HG03196 (cell line): ENCODE results near the gene ODAM.
A peak's percentile ranks its signal among the peaks of the same experiment; 100 is the strongest.
"Not testable (repeated sequence)": the region's sequence is repeated elsewhere in the genome, so short reads cannot be mapped to it uniquely, and the experiment has no call there.

Source experiments
- ATAC-seq: cut with Tn5 transposase; IDR thresholded peaks from one replicate; pipeline ENCODE4 v1.9.1; 2021; ENCODE audit not compliant: unreplicated experiment

ODAM gene

GRCh38 chr4:70195425-70195824 is at the start of gene ODAM:
TSS of gene ODAM (plus strand) at chr4:70195725. CDS start at chr4:70196544, 819 bp downstream.
- no peak for ATAC-seq

DNA sequence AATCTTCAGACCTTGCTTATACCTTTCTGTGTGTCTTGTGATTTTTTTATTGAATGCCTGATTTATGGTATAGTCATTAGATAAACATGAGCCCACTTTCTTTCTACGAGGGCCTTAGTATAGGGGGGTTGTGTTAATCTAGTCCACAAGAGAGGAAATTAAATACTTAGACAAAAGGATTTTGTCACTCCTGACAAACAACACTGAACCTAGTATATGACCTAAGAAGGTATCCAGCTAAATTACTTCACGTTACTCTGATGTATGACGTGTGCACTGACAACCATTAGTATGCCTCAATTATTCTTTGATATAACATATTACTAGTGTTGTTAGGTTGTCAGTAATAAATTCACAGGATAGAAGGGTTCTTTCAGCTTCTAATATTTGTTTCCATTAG is 44.3 kb upstream of the ODAM start:
- no peak for ATAC-seq

DNA sequence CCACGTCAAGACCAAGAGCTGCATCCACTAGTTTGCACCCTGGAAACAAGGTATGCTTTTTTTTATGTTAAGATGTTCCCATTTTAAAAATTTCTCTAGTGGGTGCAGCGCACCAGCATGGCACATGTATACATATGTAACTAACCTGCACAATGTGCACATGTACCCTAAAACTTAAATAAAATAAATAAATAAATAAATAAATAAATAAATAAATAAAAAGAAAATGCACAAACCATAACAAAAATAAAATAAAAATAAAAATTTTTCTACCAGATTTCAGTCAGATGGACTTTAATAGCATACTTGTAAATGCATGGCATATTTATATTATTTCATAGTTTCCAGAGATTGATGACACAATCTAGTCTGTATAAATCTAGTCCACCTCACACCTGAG is 43.4 kb upstream of the ODAM start:
- no peak for ATAC-seq

DNA sequence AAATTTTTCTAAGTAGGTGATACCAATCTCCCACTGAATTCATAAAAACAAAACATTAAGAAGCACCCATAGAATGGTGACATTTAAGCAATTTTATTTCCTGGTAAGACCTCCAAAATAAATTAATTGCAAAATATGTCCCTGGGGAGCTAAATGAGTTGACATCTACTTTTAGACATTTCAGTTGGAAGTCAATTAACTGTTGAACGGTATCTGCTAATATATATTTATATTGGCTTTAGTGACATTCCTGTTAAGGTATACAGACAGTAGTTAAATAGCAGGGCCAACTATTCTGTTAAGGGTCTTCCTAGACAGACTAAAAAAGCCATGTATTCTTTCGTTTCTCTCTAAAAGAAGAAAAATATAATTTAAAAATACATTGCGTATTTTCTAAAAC is 41.6 kb upstream of the ODAM start, which contains the start of gene PRR27:
Gene PRR27 (plus strand): TSS at position 301 of the 400 bp plus-strand sequence. CDS start 139 bp downstream, outside the sequence.
- no peak for ATAC-seq

GRCh38 chr4:70158576-70158975 is 36.9 kb upstream of the ODAM start:
- ATAC-seq, result no peak

DNA sequence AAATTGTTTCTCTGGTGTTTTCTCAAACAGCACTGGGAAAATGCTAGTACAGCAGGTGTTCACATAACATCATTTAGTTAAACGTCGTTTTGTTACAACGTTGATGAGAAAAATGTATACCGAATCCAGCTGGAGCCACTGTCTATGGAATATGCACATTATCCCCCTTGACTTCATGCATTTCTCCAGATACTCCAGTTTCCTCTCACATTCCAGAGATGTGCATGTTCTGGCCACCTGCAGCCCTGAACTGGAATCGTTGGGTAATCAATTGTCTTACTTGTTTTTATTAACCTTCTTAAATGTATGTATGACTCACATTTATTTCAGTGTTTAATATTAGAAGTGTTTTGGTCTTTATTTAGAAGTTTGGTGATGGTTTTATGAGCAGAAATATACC is 18.4 kb upstream of the ODAM start:
- no peak for ATAC-seq

- no peak for ATAC-seq
Observed at GRCh38 chr4:70178075-70178660, 17.4 kb upstream of the ODAM start.

- ATAC-seq, result no peak
Observed at GRCh38 chr4:70179811-70180210, 15.7 kb upstream of the ODAM start.

DNA sequence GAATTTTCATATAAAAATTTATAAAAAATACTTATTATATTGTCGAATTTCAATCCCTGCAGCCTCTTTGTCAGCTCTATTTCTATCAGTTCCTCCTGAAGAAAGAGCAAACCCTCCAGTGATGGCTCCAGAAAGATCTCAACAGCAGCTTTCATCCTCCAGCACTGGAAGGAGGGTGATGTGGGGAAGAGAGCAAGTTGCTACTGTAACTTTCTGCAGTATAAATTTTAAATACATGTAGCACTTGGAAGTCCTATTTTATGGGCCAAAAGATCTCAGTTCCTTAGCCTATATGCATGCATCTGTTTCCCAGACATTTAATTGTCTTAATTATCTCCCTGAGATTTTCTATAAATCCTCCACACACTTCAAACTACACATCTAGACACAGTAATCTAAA is 13.7 kb upstream of the ODAM start:
- no peak for ATAC-seq

DNA sequence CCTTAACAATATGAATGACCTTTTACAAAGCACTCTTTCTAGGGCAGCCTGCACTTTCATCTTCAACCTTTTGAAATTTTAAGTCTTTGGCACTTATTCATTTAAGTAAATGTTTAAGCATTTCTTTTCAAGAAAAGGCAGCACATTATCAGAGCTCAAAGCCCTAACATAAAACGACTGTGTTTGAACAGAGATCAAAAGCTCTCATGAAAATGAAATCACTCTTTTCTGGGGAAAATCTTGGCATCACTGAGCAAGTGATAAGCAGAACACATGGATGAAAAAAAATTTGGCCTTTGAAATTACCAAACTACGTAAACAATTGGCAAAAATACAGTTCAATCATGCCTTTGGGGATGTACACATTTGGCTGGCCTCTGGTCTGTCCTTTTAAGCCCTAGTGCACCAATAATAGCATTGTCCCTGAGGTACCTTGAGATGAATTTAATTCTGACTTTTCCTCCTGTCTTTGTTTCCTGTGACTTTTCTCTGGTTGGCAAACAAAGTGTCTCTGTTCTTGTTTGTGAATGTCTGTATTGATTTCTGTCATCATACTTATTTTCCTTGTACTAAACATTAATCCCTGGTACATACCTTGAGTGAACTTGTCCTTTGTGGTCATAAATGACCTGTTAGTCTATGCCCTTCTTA is 12.9 kb upstream of the ODAM start:
- no peak for ATAC-seq

DNA sequence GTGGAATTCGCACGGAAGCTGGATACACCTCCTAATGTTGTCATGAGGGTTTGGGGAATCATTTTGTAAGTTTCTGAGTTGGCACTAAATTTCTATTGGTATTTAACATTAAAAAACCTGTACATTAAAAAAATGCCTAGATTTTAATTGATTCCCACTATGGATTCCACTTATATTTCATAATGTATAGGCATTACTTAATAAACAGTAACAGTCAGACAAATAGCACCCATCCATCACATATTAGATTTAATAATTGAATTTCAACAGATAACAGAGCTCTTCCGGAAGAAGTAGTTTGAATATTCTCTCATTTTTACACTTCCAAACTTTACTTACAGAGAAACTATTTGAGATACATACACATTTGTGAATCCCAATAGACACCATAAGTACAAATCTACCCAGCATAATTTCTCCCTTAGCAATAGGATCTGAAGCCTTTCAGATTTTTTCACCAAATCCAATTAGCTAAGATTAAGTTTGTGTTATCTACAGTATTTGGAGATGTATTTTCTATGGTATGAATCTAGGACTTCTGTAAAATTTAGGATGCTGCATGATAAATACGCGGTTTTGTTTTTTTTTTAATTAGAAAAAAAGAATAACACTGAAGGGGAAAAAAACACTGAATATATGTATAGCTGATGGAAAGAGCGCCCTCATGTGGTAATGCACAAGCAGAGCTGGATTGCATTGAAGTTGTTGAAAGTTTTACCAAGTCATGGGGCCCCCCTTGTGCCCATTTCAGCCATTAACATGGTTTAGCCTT is 12.2 kb upstream of the ODAM start:
- ATAC-seq, result peak; percentile 73

GRCh38 chr4:70183940-70184246 is 11.6 kb upstream of the ODAM start:
- ATAC-seq, result no peak

- no peak for ATAC-seq
Observed at GRCh38 chr4:70187216-70187615, 8.3 kb upstream of the ODAM start.

- no peak for ATAC-seq
Observed at GRCh38 chr4:70190579-70190978, 4.9 kb upstream of the ODAM start.

GRCh38 chr4:70191647-70192046 is 3.9 kb upstream of the ODAM start:
- no peak for ATAC-seq

DNA sequence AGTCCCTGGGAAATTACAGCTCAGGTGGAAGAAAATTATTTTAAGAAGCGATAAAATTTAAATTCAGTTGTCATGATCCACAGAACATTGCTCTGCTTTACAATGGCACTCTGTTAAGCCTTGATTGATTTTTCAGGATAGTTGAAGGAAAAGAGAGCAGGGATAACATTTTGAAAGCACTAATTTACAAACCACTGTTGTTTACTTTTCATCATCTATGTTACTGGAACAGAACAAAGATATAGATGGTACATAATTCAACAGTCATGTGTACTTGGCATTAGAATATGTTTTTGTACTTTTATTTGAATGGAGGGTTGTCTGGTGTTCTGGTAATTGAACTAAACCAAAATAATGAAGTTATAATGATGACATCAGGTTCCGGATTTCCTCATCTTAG is 2.6 kb upstream of the ODAM start:
- ATAC-seq, result no peak

- ATAC-seq, result no peak
Observed at GRCh38 chr4:70196857-70197256, 1.3 kb downstream of the ODAM start.

DNA sequence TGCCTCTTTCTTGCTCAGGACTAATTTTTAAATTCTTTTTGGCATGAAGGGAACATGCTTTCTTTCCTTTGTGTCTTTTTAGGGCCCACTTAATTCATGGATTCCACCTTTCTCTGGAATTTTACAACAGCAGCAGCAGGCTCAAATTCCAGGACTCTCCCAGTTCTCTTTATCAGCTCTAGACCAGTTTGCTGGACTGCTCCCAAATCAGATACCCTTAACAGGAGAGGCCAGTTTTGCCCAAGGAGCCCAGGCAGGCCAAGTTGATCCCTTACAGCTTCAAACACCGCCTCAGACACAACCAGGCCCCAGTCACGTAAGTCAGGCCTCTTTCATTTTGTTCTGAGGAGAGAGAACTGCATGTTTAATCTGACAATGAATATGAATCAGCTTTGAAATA is 2.3 kb downstream of the ODAM start:
- ATAC-seq, result no peak

DNA sequence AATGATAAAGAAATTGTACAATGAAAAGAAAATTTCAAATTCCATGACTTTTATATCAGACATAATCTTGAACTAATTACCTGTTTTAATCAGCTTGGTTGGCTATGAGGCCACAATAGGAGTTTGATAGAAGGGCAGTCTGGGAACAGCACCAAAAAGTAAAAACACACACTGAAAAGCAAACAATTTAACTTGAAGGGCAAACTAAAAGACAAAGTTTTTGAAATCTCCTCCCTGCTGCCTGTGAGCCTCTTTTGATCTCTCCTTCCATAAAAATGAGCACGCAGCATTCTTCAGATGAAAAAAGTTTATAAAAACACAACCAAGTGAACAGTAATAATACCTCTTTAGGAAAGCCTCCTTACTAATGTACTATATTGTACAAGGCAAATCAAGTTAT is 8.1 kb downstream of the ODAM start:
- ATAC-seq, result no peak

GRCh38 chr4:70212752-70213151 is 17.2 kb downstream of the ODAM start:
- not testable (repeated sequence) for ATAC-seq

DNA sequence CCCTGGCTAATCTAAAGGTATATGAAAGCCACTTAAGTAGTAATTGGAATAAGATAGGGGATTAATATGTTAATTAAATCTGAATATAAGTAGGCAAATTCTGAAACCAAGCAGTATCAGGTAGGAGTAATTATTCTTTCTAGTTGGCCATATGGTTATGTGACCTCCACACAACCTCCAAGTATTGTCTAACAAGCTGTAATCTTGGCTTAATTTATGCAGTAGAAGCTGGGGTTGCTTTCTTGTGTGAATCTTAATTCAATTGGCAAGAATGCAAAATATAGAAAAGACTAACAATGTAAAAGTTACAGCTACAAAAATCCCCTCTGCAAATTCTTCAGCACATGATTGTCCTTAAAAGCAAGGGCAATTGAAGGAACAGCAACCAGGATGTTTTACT is 20.6 kb downstream of the ODAM start:
- ATAC-seq, result not testable (repeated sequence)

DNA sequence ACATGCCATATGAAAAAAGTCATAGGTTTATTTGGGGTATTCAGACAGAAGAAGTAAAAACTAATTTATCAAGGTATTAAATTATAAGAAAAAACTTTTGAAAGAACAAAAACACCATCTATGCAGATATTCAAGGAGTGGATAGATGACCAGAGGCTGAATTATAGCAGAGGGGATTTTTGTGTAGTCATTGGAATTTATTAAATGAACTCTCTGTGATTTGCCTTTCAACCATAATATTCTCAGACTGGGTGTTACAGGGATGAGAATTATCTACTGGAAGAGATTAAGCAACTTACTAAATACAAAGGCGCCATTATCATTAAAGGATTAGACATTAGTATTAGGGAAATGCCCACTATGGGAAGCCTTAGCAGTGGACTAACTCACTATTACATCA is 21.0 kb downstream of the ODAM start:
- ATAC-seq, result not testable (repeated sequence)
